ENCODE results near the gene NDRG3. TPM values are rescaled to one million over a fixed set of nuclear protein-coding genes. Genes with fewer than 3 reads are reported as not detected.

NDRG3 gene
- total RNA-seq, 1 experiment from 2014 or later: 55.6 TPM

DNA sequence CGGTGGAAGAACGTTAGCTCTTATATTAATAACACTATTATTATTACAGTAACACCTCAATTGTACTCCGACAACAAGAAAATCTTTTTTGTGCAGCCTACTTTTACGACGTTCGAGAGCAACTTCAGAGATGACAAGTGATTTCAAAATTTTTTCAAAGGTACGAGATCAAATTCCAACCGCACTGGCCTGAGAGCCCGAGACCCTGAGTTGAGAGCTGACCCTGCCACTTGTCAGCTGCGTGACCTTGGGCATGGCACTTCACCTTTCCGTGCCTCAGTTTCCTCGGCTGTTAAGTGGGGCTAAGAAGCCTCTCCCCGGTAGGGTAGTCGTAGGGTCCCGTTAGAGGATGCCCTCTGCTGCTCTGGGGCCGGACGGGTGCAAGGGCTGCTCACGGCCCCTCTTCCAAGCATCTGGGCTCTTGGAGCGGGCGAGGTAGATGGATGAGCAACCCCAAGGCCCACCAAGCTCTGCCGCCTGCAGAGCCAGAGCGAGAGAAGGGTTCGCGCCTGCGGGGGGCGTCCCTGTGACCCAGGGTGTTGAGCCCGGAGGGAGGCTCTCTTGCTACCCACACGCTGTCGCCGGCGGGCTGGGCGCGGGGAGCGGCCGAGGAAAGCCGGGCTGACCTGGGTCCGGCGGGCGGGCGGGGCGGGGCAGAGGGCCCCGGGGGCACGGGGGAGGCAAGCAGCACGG is 510 bp downstream of the NDRG3 start:
- peak overlapping the region; percentile 46 for H3K27ac ChIP-seq
- H3K36me3 ChIP-seq (ENCODE audit: low read depth): no peaks in the 10 kb centered on the region
- DNase-seq: no peak
- POLR2A ChIA-PET (ENCODE audit: unreplicated experiment): interaction anchor here (0.5 to 1.0 kb wide), 4 partner anchors 9 to 487 kb away, joined by 3 to 21 read pairs (median 3); partner anchors contain the start of gene TGIF2
- no peaks in the 10 kb centered on the region for H3K9me3 ChIP-seq (ENCODE audit: insufficient read depth, low read depth)
- peak overlapping the region; percentile 97 for H3K4me3 ChIP-seq
- CTCF ChIA-PET: interaction anchor here (0.7 to 1.0 kb wide), 3 partner anchors 16 to 224 kb away, joined by 3 to 15 read pairs (median 5); partner anchors contain the start of gene DSN1
- BruUV-seq (replicated peaks): no TSS peak
- peak overlapping the region; percentile 100 for H3K4me2 ChIP-seq
- H4K20me1 ChIP-seq (ENCODE audit: insufficient read depth): no peaks in the 10 kb centered on the region
- H3K4me1 ChIP-seq (replicated peaks; ENCODE audit: insufficient read depth): peaks cover 18% of the 10 kb centered on the region
- H3K79me2 ChIP-seq (ENCODE audit: low read depth): peaks cover 9% of the 10 kb centered on the region; the same call in 1 of the 2 replicates
- intact Hi-C loops (cut with micrococcal nuclease; ENCODE audit: unreplicated experiment): loop anchor here (5.0 to 10.0 kb wide), 2 partner anchors 138 to 191 kb away; partner anchors contain the start of gene RAB5IF
- TF ChIP-seq EZH2 (IDR thresholded peaks at IDR 0.05; ENCODE audit: low read depth) (no peak), CTCF (conservative IDR thresholded peaks at IDR 0.05) (no peak)
- H3K9me2 ChIP-seq (ENCODE audit: insufficient read depth): no peaks in the 10 kb centered on the region
- no peaks in the 10 kb centered on the region for H3K27me3 ChIP-seq (ENCODE audit: insufficient read depth, low read depth)
- H3F3A ChIP-seq (ENCODE audit: insufficient read depth, low read depth): peaks cover 20% of the 10 kb centered on the region
- H2AFZ ChIP-seq: peak overlapping the region; percentile 96

- CTCF ChIA-PET: interaction anchor here (0.5 to 1.0 kb wide), 4 partner anchors 16 to 225 kb away, joined by 3 to 15 read pairs (median 5); partner anchors contain the start of gene DSN1
- peak overlapping the region; percentile 97 for H3K4me3 ChIP-seq
- no peaks in the 10 kb centered on the region for H3K9me2 ChIP-seq (ENCODE audit: insufficient read depth)
- H3F3A ChIP-seq (ENCODE audit: insufficient read depth, low read depth): peaks cover 20% of the 10 kb centered on the region
- no peak for TF ChIP-seq CTCF (conservative IDR thresholded peaks at IDR 0.05)
- no peak for TF ChIP-seq EZH2 (IDR thresholded peaks at IDR 0.05; ENCODE audit: low read depth)
- H3K27me3 ChIP-seq (ENCODE audit: insufficient read depth, low read depth): no peaks in the 10 kb centered on the region
- peak; percentile 56 to 65 for DNase-seq
- H3K4me2 ChIP-seq: peak overlapping the region; percentile 100
- H3K27ac ChIP-seq: peak overlapping the region; percentile 46
- BruUV-seq (replicated peaks): no TSS peak
- H4K20me1 ChIP-seq (ENCODE audit: insufficient read depth): no peaks in the 10 kb centered on the region
- intact Hi-C loops (cut with micrococcal nuclease; ENCODE audit: unreplicated experiment): loop anchor here (5.0 to 10.0 kb wide), 2 partner anchors 137 to 190 kb away; partner anchors contain the start of gene RAB5IF
- POLR2A ChIA-PET (ENCODE audit: unreplicated experiment): interaction anchor here (0.5 to 0.6 kb wide), 3 partner anchors 8 to 486 kb away, joined by 3 to 21 read pairs (median 3); no protein-coding TSS in a partner anchor
- H3K9me3 ChIP-seq (ENCODE audit: insufficient read depth, low read depth): no peaks in the 10 kb centered on the region
- peaks cover 9% of the 10 kb centered on the region; the same call in 1 of the 2 replicates for H3K79me2 ChIP-seq (ENCODE audit: low read depth)
- H2AFZ ChIP-seq: peak overlapping the region; percentile 96
- H3K4me1 ChIP-seq (replicated peaks; ENCODE audit: insufficient read depth): peaks cover 18% of the 10 kb centered on the region
- H3K36me3 ChIP-seq (ENCODE audit: low read depth): no peaks in the 10 kb centered on the region
These were observed 1.1 kb downstream of the NDRG3 start for GRCh38 chr20:36744764-36745191.

- ChIA-PET CTCF (interaction anchor here (0.5 to 1.0 kb wide), 3 partner anchors 29 to 120 kb away, joined by 3 to 5 read pairs (median 3); partner anchors contain the start of gene DSN1), POLR2A (ENCODE audit: unreplicated experiment) (no interaction called here)
- DNase-seq: no peak
- H2AFZ ChIP-seq: peak overlapping the region; percentile 96
- peak overlapping the region; percentile 46 for H3K27ac ChIP-seq
- H3K9me2 ChIP-seq (ENCODE audit: insufficient read depth): no peaks in the 10 kb centered on the region
- TSS peak; percentile 12 for BruUV-seq (replicated peaks)
- H3F3A ChIP-seq (ENCODE audit: insufficient read depth, low read depth): peaks cover 20% of the 10 kb centered on the region
- intact Hi-C loops (cut with micrococcal nuclease; ENCODE audit: unreplicated experiment): loop anchor here (10.0 kb wide), 1 partner anchor 189 kb away; no protein-coding TSS in a partner anchor
- peak overlapping the region; percentile 100 for H3K4me2 ChIP-seq
- no peaks in the 10 kb centered on the region for H3K27me3 ChIP-seq (ENCODE audit: insufficient read depth, low read depth)
- peaks cover 9% of the 10 kb centered on the region; the same call in 1 of the 2 replicates for H3K79me2 ChIP-seq (ENCODE audit: low read depth)
- peaks cover 18% of the 10 kb centered on the region for H3K4me1 ChIP-seq (replicated peaks; ENCODE audit: insufficient read depth)
- H3K9me3 ChIP-seq (ENCODE audit: insufficient read depth, low read depth): no peaks in the 10 kb centered on the region
- no peaks in the 10 kb centered on the region for H3K36me3 ChIP-seq (ENCODE audit: low read depth)
- no peaks in the 10 kb centered on the region for H4K20me1 ChIP-seq (ENCODE audit: insufficient read depth)
- no peak for TF ChIP-seq EZH2 (IDR thresholded peaks at IDR 0.05; ENCODE audit: low read depth)
- TF ChIP-seq CTCF (conservative IDR thresholded peaks at IDR 0.05): no peak
- H3K4me3 ChIP-seq: peak overlapping the region; percentile 97
These were observed 1.6 kb downstream of the NDRG3 start for GRCh38 chr20:36744243-36744642.

Data from PC-9 (cell line).